HG02870 (cell line): Measurements from ENCODE around the gene DNAJC17.

Experiments
- ATAC-seq: cut with Tn5 transposase; IDR thresholded peaks from one replicate; pipeline ENCODE4 v1.9.1; 2021; ENCODE audit warnings: mild to moderate bottlenecking, moderate library complexity; ENCODE audit not compliant: unreplicated experiment

DNAJC17 gene

DNA sequence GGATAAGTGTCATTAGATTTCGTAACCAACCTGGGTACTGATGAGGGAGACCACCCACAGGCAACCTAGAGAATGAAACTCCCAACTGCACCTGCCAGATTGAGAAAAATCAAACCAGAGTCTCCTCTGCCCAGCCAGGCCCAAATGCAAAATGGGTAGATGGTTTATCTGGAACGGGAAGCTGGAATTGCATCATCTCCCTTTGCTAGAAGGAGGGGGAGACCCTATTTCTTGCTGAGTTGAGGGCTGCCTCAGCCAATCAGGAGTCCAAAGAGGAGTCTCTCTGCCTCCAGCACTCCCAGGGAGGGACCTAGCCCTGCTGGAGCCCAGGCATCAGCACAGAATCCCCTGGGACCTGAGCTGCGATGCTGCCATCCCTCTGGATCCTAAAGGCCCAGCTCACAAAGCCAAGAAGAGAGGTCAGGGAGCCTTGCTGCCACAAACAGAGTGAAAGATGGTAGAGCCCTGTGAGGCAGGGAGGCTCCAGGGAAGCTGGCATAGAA lies 60.3 kb downstream of the DNAJC17 start:
- ATAC-seq = no peak

DNA sequence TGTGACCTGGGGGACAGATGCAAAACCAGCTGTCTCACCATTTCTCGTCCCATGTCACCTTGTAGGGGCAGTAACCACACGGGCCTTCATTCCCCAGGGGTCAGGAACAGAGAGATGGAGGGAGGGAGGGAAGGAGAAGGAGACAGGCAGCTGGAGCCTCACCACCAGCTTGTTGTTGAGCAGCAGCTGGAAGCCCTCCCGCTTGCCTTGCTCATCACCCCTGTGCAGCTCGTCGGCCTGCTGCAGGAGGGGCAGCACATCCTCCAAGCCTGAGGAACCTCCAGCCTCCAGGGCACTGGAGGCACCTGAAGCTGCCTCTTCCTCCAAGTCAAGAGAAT lies 62.5 kb downstream of the DNAJC17 start:
- ATAC-seq = no peak

DNA sequence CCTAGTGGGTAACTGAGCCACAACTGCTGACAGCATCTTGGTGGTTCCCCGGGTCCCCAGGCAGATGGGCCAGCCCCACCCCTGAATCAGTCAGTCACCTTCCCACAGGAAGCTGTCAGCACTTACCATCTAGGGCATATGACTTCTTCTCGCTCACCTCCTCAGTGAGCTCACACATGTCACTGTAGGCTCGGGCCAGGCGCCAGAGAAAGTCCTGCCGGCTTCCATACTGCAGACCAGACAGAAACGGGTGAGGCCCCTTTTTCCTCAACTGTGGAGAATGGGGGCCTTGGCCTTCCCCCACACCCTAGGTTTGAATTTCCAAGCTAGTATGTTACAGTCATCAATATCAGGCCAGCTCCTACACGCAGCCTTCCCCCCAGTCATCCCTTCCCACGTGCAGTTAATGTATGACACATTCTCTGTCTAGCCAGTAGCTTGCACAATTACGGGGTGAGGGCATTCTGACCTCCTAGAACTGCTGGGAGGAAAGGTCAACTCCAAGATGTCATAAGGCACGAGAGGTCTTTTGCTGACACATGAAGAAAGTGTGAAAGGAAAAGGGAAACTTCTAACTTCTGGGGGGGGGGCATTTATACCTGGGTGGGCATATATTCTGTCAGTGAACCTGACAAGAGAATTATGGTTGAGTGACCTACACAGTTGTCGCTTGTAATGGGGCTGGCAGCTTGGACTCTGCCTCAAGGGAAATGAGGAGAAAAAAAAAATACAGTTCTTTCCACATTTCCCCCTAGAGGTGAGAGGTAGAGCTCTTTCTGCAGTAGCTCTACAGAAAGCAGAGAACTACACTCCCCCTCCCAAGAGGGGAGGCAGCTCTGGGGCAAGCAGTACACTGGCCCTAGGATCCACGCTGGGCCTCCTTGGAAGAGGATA lies 63.1 kb downstream of the DNAJC17 start:
- no peak for ATAC-seq

DNA sequence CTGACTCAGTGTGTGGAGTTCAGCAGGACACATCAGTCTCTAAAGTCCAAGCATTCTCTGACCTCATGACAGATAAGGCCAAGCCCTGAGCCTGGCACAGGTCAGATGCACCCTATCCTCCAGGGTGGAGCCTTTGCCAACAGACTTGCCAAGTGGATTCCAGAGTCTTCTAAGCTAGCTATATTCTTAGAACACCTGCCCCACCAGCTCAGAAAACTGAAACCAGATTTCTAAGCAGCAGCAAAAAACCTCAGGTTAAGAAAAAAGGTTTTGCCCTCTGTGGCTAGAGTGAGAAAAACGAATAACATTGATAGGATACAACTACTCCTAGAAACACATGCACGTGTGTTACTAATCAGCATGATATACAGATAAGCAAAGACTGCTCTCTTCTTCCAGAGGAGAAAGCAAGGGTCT lies 63.8 kb downstream of the DNAJC17 start:
- no peak for ATAC-seq

- ATAC-seq = no peak
These were observed 67.4 kb downstream of the DNAJC17 start for GRCh38 chr15:40739854-40740253.

DNA sequence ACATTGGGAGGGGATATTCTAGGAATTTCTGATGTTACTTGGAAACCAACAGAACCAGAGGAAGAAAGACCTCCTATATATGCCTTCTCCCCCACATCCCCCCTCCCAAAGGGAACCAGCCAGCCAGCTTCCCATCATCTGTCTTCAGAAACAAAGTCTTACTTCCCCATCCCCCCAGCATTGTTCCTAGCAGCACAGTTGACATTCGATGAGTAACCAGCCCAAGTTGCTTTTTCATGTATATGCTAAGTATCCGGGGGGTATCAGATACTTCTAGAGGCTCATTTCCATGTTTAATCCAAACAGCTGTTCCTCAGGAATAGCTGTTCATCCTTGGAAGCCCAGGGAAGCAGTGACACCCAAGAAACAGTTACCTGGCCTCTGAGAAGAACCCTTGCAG lies 68.2 kb downstream of the DNAJC17 start:
- ATAC-seq = no peak

GRCh38 chr15:40737048-40737447 lies 70.2 kb downstream of the DNAJC17 start:
- no peak for ATAC-seq

GRCh38 chr15:40736575-40736974 lies 70.7 kb downstream of the DNAJC17 start:
- ATAC-seq = no peak

- no peak for ATAC-seq
These were observed 76.2 kb downstream of the DNAJC17 start for GRCh38 chr15:40731034-40731433.

GRCh38 chr15:40723919-40724318 lies 83.4 kb downstream of the DNAJC17 start:
- no peak for ATAC-seq

DNA sequence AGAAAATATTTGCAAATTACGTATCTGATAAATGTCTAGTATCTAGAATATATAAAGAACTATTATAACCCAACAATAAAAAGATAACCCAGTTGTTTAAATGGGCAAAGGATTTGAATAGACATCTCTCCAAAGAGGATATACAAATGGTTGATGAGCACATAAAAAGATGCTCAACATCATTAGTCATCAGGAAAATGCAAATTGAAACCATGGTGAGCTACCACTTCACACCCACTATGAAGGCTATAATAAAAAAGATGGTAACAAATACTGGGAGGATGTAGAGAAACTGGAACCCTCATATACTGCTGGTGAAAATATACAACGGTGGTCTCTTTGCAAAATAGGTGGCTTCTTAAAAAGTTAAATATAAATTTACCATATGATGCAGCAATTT lies 84.3 kb downstream of the DNAJC17 start:
- ATAC-seq = no peak

DNA sequence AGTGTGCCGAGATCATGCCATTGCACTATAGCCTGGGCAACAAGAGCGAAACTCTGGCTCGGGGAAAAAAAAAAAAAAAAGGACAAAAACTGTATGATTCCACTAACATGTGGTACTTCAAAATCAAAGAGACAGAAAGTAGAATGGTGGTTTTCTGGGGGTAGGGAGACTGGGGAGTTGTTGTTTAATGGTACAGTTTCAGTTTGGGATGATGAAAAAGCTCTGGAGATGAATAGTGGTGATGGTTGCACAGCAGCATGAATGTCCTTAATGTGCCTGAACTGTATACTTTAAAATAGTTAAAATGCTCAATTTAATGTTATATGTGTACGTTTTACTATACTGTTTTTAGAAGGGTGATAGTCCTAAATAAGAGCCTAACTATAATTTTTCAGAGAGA lies 84.9 kb downstream of the DNAJC17 start:
- no peak for ATAC-seq

DNA sequence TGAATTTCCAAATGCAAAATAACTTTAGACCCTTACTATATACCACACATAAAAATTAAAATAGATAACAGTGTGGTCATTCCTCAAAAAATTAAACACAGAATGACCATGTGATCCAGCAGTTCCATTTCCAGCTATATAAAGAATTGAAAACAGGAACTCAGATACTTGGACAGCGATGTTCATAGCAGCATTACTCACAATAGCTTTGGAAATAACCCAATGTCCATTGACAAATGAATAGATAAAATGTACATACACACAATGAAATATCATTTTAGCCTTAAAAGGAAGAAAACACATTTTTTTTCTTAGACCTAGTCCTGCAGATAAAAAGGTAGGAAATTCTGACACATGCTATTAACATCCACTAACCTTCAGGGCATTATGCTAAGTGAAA lies 85.6 kb downstream of the DNAJC17 start:
- no peak for ATAC-seq

GRCh38 chr15:40716165-40716564 lies 91.1 kb downstream of the DNAJC17 start:
- ATAC-seq = no peak
